Measurements from ENCODE around the gene CRIP1.

Gene CRIP1

GRCh38 chr14:105478398-105479251 lies 8.1 kb upstream of the CRIP1 start:
- Mint-ChIP-seq H3K9me3 (peaks cover 2 to 4% of the 10 kb centered on the region in 2 donors), H3K4me3 (no peak overlapping the region), H3K4me1 (peaks cover 42 to 62% of the 10 kb centered on the region in 2 donors), H3K36me3 (peaks cover 3 to 4% of the 10 kb centered on the region in 2 donors), H3K27me3 (peaks cover 18 to 22% of the 10 kb centered on the region in 2 donors), H3K27ac (no peak overlapping the region)
- DNase-seq (no peak), ATAC-seq (replicated peaks) (no peak)

GRCh38 chr14:105479431-105480158 lies 7.1 kb upstream of the CRIP1 start:
- DNase-seq (no peak), ATAC-seq (replicated peaks) (no peak)
- Mint-ChIP-seq H3K4me1 (peaks cover 49 to 68% of the 10 kb centered on the region in 2 donors), H3K36me3 (peaks cover 3 to 4% of the 10 kb centered on the region in 2 donors), H3K27me3 (peaks cover 18 to 22% of the 10 kb centered on the region in 2 donors), H3K4me3 (peak overlapping the region; percentile 45 to 55), H3K27ac (peak overlapping the region; percentile 65), H3K9me3 (peaks cover 2 to 4% of the 10 kb centered on the region in 2 donors)

GRCh38 chr14:105480199-105480746 lies 6.4 kb upstream of the CRIP1 start:
- DNase-seq (no peak), ATAC-seq (replicated peaks) (no peak)
- Mint-ChIP-seq H3K4me3 (peak overlapping the region in 1 of 2 donors; percentile 83), H3K27me3 (peaks cover 18 to 22% of the 10 kb centered on the region in 2 donors), H3K9me3 (peaks cover 2 to 4% of the 10 kb centered on the region in 2 donors), H3K36me3 (peaks cover 3 to 4% of the 10 kb centered on the region in 2 donors), H3K27ac (peak overlapping the region; percentile 99), H3K4me1 (peaks cover 52 to 75% of the 10 kb centered on the region in 2 donors)

GRCh38 chr14:105480807-105481801 lies 5.6 kb upstream of the CRIP1 start:
- peaks cover 18 to 22% of the 10 kb centered on the region in 2 donors for H3K27me3 Mint-ChIP-seq
- H3K36me3 Mint-ChIP-seq: peaks cover 3 to 4% of the 10 kb centered on the region in 2 donors
- peaks cover 59 to 78% of the 10 kb centered on the region in 2 donors for H3K4me1 Mint-ChIP-seq
- peak overlapping the region; percentile 82 to 83 for H3K4me3 Mint-ChIP-seq
- peak; percentile 62 to 69 for ATAC-seq (replicated peaks)
- H3K9me3 Mint-ChIP-seq: peaks cover 2 to 4% of the 10 kb centered on the region in 2 donors
- peak; percentile 85 for DNase-seq
- peak overlapping the region; percentile 99 for H3K27ac Mint-ChIP-seq

- Mint-ChIP-seq H3K4me3 (peak overlapping the region; percentile 82 to 83), H3K36me3 (peaks cover 3 to 4% of the 10 kb centered on the region in 2 donors), H3K27me3 (peaks cover 13 to 15% of the 10 kb centered on the region in 2 donors), H3K4me1 (peaks cover 57 to 86% of the 10 kb centered on the region in 2 donors), H3K9me3 (peaks cover 2 to 4% of the 10 kb centered on the region in 2 donors), H3K27ac (peak overlapping the region; percentile 99)
- DNase-seq (peak; percentile 91), ATAC-seq (replicated peaks) (peak; percentile 62 to 64)
These were observed 4.7 kb upstream of the CRIP1 start for GRCh38 chr14:105481886-105482457.

- ATAC-seq (replicated peaks) (no peak), DNase-seq (no peak)
- Mint-ChIP-seq H3K9me3 (no peaks in the 10 kb centered on the region), H3K4me3 (peak overlapping the region; percentile 82 to 83), H3K4me1 (peaks cover 51 to 80% of the 10 kb centered on the region in 2 donors), H3K27me3 (peaks cover 7 to 8% of the 10 kb centered on the region in 2 donors), H3K36me3 (no peaks in the 10 kb centered on the region), H3K27ac (peak overlapping the region; percentile 99)
These were observed 4.1 kb upstream of the CRIP1 start for GRCh38 chr14:105482486-105483110.

- Mint-ChIP-seq H3K36me3 (peaks cover 2 to 7% of the 10 kb centered on the region in 2 donors), H3K4me1 (peaks cover 57 to 85% of the 10 kb centered on the region in 2 donors), H3K4me3 (no peak overlapping the region), H3K27ac (peak overlapping the region; percentile 99), H3K9me3 (no peaks in the 10 kb centered on the region), H3K27me3 (peaks cover 6% of the 10 kb centered on the region in 2 donors)
- ATAC-seq (replicated peaks) (no peak), DNase-seq (no peak)
These were observed 3.2 kb upstream of the CRIP1 start for GRCh38 chr14:105483300-105484068.

GRCh38 chr14:105484069-105484996 lies 2.4 kb upstream of the CRIP1 start:
- DNase-seq (no peak), ATAC-seq (replicated peaks) (no peak)
- Mint-ChIP-seq H3K27me3 (peaks cover 6% of the 10 kb centered on the region in 2 donors), H3K36me3 (peaks cover 7 to 12% of the 10 kb centered on the region in 2 donors), H3K27ac (peak overlapping the region; percentile 66), H3K4me3 (no peak overlapping the region), H3K4me1 (peaks cover 61 to 92% of the 10 kb centered on the region in 2 donors), H3K9me3 (no peaks in the 10 kb centered on the region)

- peaks cover 10 to 17% of the 10 kb centered on the region in 2 donors for H3K36me3 Mint-ChIP-seq
- peaks cover under 1 to 1% of the 10 kb centered on the region in 2 donors for H3K27me3 Mint-ChIP-seq
- no peaks in the 10 kb centered on the region for H3K9me3 Mint-ChIP-seq
- no peak for DNase-seq
- no peak overlapping the region for H3K4me3 Mint-ChIP-seq
- H3K27ac Mint-ChIP-seq: peak overlapping the region; percentile 93
- H3K4me1 Mint-ChIP-seq: peaks cover 61 to 91% of the 10 kb centered on the region in 2 donors
- no peak for ATAC-seq (replicated peaks)
These were observed 1.7 kb upstream of the CRIP1 start for GRCh38 chr14:105484997-105485393.

- peak in 1 of 2 donors; percentile 4 for ATAC-seq (replicated peaks)
- peak overlapping the region; percentile 84 to 87 for H3K4me3 Mint-ChIP-seq
- H3K36me3 Mint-ChIP-seq: peaks cover 10 to 17% of the 10 kb centered on the region in 2 donors
- peak; percentile 48 for DNase-seq
- H3K9me3 Mint-ChIP-seq: no peaks in the 10 kb centered on the region
- peaks cover 56 to 84% of the 10 kb centered on the region in 2 donors for H3K4me1 Mint-ChIP-seq
- peak overlapping the region; percentile 93 for H3K27ac Mint-ChIP-seq
- no peaks in the 10 kb centered on the region for H3K27me3 Mint-ChIP-seq
These were observed 935 bp upstream of the CRIP1 start for GRCh38 chr14:105485739-105486162.

GRCh38 chr14:105486974-105487448 lies 325 bp downstream of the CRIP1 start:
- Mint-ChIP-seq H3K9me3 (peaks cover 0 to 2% of the 10 kb centered on the region in 2 donors), H3K27me3 (no peaks in the 10 kb centered on the region), H3K4me1 (peaks cover 50 to 76% of the 10 kb centered on the region in 2 donors), H3K4me3 (peak overlapping the region; percentile 84 to 87), H3K27ac (peak overlapping the region; percentile 93), H3K36me3 (peaks cover 12 to 17% of the 10 kb centered on the region in 2 donors)
- DNase-seq (peak; percentile 75), ATAC-seq (replicated peaks) (peak; percentile 2)

Data from stimulated activated naive B cell treated with anti-CD40 and anti-IgM and Interleukin-4, amounts not matched to agents 10 μg/mL and 1 μg/mL and 100 μg/mL, for 72 hours (primary cell).